HUDEP-2 (cell line): ENCODE results near the gene ATG2B.
A peak's percentile ranks its signal among the peaks of the same experiment; 100 is the strongest.

Experiments used
- DNase-seq, 76 experiments: peaks; one replicate each; lab custom pipeline; 2025; ENCODE audit not compliant: unreplicated experiment in 76 of 76; lab: John Stamatoyannopoulos, UW

Gene ATG2B

GRCh38 chr14:96316087-96316486, 47.1 kb downstream of the ATG2B start:
- no peak for DNase-seq

GRCh38 chr14:96310906-96311305, 52.2 kb downstream of the ATG2B start:
- no peak for DNase-seq

- DNase-seq, result peak in 1 of 76 experiments; percentile 3
Measured at GRCh38 chr14:96309896-96310330, 53.2 kb downstream of the ATG2B start.

GRCh38 chr14:96309133-96309895, 53.8 kb downstream of the ATG2B start:
- DNase-seq, result no peak

GRCh38 chr14:96307434-96307833, 55.7 kb downstream of the ATG2B start:
- DNase-seq, result no peak

GRCh38 chr14:96304956-96305355, 58.2 kb downstream of the ATG2B start:
- DNase-seq, result no peak

- DNase-seq, result no peak
Measured at GRCh38 chr14:96303981-96304380, 59.2 kb downstream of the ATG2B start.

- DNase-seq, result no peak
Measured at GRCh38 chr14:96299441-96299840, 63.7 kb downstream of the ATG2B start.

- no peak for DNase-seq
Measured at GRCh38 chr14:96297997-96298515, 65.1 kb downstream of the ATG2B start.

- peak in 3 of 76 experiments; percentile 4 to 12 (median 6) for DNase-seq
Measured at GRCh38 chr14:96297000-96297399, 66.1 kb downstream of the ATG2B start.

- DNase-seq, result no peak
Measured at GRCh38 chr14:96294246-96294645, 68.9 kb downstream of the ATG2B start.

- DNase-seq, result no peak
Measured at GRCh38 chr14:96287856-96288255, 75.3 kb downstream of the ATG2B start.

- no peak for DNase-seq
Measured at GRCh38 chr14:96286251-96286650, 76.9 kb downstream of the ATG2B start.

GRCh38 chr14:96285667-96286066, 77.5 kb downstream of the ATG2B start:
- DNase-seq, result no peak

GRCh38 chr14:96284430-96284829, 78.7 kb downstream of the ATG2B start:
- no peak for DNase-seq

- DNase-seq, result no peak
Measured at GRCh38 chr14:96284008-96284407, 79.1 kb downstream of the ATG2B start.

GRCh38 chr14:96281486-96281885, 81.7 kb downstream of the ATG2B start:
- DNase-seq, result peak in 2 of 76 experiments; percentile 8 to 11

GRCh38 chr14:96280104-96280503, 83.0 kb downstream of the ATG2B start:
- no peak for DNase-seq

GRCh38 chr14:96279564-96279963, 83.6 kb downstream of the ATG2B start:
- no peak for DNase-seq

- no peak for DNase-seq
Measured at GRCh38 chr14:96277890-96278289, 85.3 kb downstream of the ATG2B start.

GRCh38 chr14:96275177-96276112, 87.7 kb downstream of the ATG2B start:
- DNase-seq, result peak in 52 of 76 experiments; percentile 3 to 66 (median 34)
